ENCODE measurements around the gene EXOC4. TPM values are rescaled to one million over a fixed set of nuclear protein-coding genes. Genes with fewer than 3 reads are reported as not detected.

EXOC4 gene
- total RNA-seq, 4 donors from 2014 or later: 60.0 to 187 (median 80.1) TPM

DNA sequence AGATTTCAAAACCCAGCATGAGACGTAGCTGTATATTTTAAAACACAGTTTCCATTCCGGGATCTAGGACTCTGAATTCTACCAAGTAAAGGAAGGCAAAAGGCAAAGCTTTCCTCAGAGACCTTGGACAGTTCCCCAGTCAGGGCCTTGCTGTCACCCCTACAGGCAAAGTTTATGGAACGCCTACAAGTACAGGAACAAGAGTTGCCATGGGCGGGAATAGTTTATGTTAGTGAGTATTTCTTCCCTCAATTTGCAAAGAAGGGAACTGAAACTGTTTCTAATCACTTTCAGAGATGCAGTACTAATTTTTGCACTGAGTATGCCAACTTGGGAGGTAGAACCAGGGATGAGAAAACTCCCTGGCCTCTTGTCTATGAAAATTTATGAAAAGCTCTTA is 806.1 kb downstream of the EXOC4 start:
- TF ChIP-seq POLR2AphosphoS5 (IDR thresholded peaks at IDR 0.05): no peak
- TF ChIP-seq EP300 (IDR thresholded peaks at IDR 0.05): no peak
- TF ChIP-seq, protein P1, sequence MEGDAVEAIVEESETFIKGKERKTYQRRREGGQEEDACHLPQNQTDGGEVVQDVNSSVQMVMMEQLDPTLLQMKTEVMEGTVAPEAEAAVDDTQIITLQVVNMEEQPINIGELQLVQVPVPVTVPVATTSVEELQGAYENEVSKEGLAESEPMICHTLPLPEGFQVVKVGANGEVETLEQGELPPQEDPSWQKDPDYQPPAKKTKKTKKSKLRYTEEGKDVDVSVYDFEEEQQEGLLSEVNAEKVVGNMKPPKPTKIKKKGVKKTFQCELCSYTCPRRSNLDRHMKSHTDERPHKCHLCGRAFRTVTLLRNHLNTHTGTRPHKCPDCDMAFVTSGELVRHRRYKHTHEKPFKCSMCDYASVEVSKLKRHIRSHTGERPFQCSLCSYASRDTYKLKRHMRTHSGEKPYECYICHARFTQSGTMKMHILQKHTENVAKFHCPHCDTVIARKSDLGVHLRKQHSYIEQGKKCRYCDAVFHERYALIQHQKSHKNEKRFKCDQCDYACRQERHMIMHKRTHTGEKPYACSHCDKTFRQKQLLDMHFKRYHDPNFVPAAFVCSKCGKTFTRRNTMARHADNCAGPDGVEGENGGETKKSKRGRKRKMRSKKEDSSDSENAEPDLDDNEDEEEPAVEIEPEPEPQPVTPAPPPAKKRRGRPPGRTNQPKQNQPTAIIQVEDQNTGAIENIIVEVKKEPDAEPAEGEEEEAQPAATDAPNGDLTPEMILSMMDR (IDR thresholded peaks at IDR 0.05): no peak
- TF ChIP-seq POLR2A (IDR thresholded peaks at IDR 0.05): no peak
- no peak overlapping the region for H3K4me3 ChIP-seq
- H3K36me3 ChIP-seq: no peaks in the 10 kb centered on the region
- H3K4me1 ChIP-seq: no peaks in the 10 kb centered on the region
- no peak for DNase-seq (ENCODE audit: low spot score in 2 of 2)
- no peaks in the 10 kb centered on the region for H3K9me3 ChIP-seq
- no peak overlapping the region for H3K27ac ChIP-seq
- 86% methylated on average over 4 of the region's 4 CpGs for WGBS
- no peaks in the 10 kb centered on the region for H3K27me3 ChIP-seq

DNA sequence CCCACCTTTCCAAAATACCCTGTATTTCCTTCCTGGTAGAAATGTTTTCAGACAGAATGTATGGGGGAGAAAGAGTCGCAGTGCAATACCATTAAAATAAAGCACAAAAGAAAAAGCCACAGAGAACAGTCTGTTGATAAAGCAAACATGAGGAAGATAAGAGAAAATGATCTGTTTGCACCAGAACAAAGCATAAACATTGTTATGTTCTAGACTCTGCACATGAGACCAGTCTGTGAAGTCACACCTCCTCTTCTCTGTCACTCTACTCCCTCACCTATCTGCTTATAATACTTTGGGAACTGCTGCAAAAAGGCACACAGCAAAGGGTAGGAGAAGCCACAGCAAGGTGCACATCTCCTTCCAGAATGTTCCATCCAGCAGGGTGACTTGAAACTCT is 807.0 kb downstream of the EXOC4 start:
- H3K4me1 ChIP-seq: no peaks in the 10 kb centered on the region
- H3K4me3 ChIP-seq: no peak overlapping the region
- TF ChIP-seq EP300 (IDR thresholded peaks at IDR 0.05) (no peak), POLR2A (IDR thresholded peaks at IDR 0.05) (no peak), POLR2AphosphoS5 (IDR thresholded peaks at IDR 0.05) (no peak)
- TF ChIP-seq, protein P1 (IDR thresholded peaks at IDR 0.05): no peak
- WGBS: 97% methylated on average over 1 of the region's 1 CpG
- no peaks in the 10 kb centered on the region for H3K9me3 ChIP-seq
- no peaks in the 10 kb centered on the region for H3K27me3 ChIP-seq
- H3K36me3 ChIP-seq: no peaks in the 10 kb centered on the region
- no peak overlapping the region for H3K27ac ChIP-seq
- DNase-seq (ENCODE audit: low spot score in 2 of 2): no peak

DNA sequence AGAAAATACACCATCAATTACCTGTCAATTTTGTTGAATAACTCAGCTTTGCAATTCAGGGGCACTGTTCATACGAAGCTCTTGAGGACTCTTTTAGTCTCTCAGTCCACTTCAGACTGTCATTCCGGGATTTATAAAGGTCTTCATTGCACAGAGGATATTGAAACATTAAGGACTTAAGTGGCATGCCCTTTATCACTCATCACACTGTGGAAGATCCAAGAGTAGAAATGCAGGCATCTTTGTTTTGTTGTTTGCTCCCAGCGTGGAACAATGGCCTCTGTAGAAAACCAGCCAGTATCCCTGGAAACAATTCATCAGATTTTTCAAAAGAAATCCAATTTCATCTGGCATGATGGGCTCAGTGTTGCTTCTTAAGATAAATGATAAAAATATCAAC is 808.0 kb downstream of the EXOC4 start:
- Histone ChIP-seq H3K4me3 (no peak overlapping the region), H3K27ac (no peak overlapping the region), H3K4me1 (no peaks in the 10 kb centered on the region), H3K36me3 (no peaks in the 10 kb centered on the region), H3K9me3 (no peaks in the 10 kb centered on the region), H3K27me3 (no peaks in the 10 kb centered on the region)
- no peak for DNase-seq (ENCODE audit: low spot score in 2 of 2)
- WGBS: 91% methylated on average over 3 of the region's 3 CpGs
- TF ChIP-seq, protein P1 (IDR thresholded peaks at IDR 0.05): no peak
- no peak for TF ChIP-seq EP300 (IDR thresholded peaks at IDR 0.05)
- TF ChIP-seq POLR2A (IDR thresholded peaks at IDR 0.05): no peak
- no peak for TF ChIP-seq POLR2AphosphoS5 (IDR thresholded peaks at IDR 0.05)

DNA sequence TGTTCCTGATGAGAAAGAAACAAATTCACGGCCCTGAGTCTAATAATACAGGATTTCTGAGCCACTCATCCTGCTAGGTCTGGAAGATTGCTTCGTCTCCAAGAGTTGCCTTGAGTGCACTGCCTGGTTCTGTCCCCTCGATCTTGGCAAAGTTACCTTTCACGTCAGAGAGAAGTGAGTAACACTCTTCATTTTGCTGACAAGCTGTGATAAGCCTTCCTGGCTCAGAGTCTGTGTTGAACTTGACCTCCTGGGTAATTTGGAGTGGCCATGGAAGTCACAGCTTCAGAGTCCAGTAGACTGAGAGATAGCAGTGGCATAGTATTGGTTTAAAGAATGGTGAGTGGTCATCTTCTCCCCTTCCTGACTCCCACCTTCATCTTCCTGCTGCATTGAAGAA is 809.6 kb downstream of the EXOC4 start:
- DNase-seq (ENCODE audit: low spot score in 2 of 2): no peak
- WGBS: 88% methylated on average over 4 of the region's 4 CpGs
- no peak overlapping the region for H3K27ac ChIP-seq
- H3K36me3 ChIP-seq: peaks cover 7% of the 10 kb centered on the region
- TF ChIP-seq POLR2AphosphoS5 (IDR thresholded peaks at IDR 0.05) (no peak), POLR2A (IDR thresholded peaks at IDR 0.05) (no peak), EP300 (IDR thresholded peaks at IDR 0.05) (no peak)
- TF ChIP-seq, protein P1 (IDR thresholded peaks at IDR 0.05): no peak
- H3K4me1 ChIP-seq: no peaks in the 10 kb centered on the region
- no peaks in the 10 kb centered on the region for H3K9me3 ChIP-seq
- no peak overlapping the region for H3K4me3 ChIP-seq
- H3K27me3 ChIP-seq: no peaks in the 10 kb centered on the region

DNA sequence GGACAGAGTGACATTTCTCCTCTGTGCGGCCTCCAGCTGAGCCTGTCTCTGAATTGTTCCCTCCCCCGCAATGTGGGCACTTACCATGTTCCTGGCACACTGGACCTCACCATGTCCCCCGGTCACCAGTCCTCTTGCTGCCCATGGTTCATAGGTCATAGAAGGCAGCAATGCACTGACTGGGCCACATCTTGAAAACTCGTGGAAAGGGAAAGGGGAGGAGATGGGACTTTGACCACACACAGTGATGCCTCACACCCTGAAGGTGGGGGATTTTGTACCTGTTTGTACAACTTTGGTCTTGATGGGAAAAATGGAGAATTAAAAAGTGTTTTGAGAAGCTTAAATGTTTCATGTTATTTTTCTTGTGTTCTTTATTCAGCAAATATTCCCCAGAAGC is 812.5 kb downstream of the EXOC4 start:
- Histone ChIP-seq H3K27me3 (no peaks in the 10 kb centered on the region), H3K27ac (no peak overlapping the region), H3K9me3 (no peaks in the 10 kb centered on the region), H3K4me3 (no peak overlapping the region), H3K36me3 (peaks cover 7% of the 10 kb centered on the region), H3K4me1 (no peaks in the 10 kb centered on the region)
- no peak for TF ChIP-seq POLR2AphosphoS5 (IDR thresholded peaks at IDR 0.05)
- TF ChIP-seq POLR2A (IDR thresholded peaks at IDR 0.05): no peak
- TF ChIP-seq, protein P1 (IDR thresholded peaks at IDR 0.05): no peak
- TF ChIP-seq EP300 (IDR thresholded peaks at IDR 0.05): no peak
- no peak for DNase-seq (ENCODE audit: low spot score in 2 of 2)
- 91% methylated on average over 4 of the region's 4 CpGs for WGBS
